SK-N-MC (cell line): ENCODE measurements around the gene LPAR1.

Experiments used
- EZH2 ChIP-seq: fragments of 200-600 bp; sonication (generic); IDR thresholded peaks from one replicate; pipeline ENCODE4 v1.6.1; 2017; ENCODE audit warnings: antibody characterized with exemption
- FOXP2 ChIP-seq: optimal IDR thresholded peaks from 2 replicates; pipeline ENCODE3; 2011; ENCODE audit warnings: mild to moderate bottlenecking, moderate library complexity; ENCODE audit not compliant: insufficient read depth; ENCODE audit errors: extremely low read length, control extremely low read depth
- POLR2AphosphoS5 ChIP-seq: IDR thresholded peaks from 2 replicates; pipeline ENCODE4 v1.6.1; 2012; ENCODE audit warnings: mild to moderate bottlenecking, low read depth, low read length, borderline replicate concordance

GRCh38 chr9:111001526-111001925, 36.7 kb downstream of the LPAR1 start:
- TF ChIP-seq POLR2AphosphoS5 (no peak), EZH2 (no peak), FOXP2 (no peak)
